ENCODE data around the gene SLC6A18. TPM values are rescaled to one million over a fixed set of nuclear protein-coding genes. Genes with fewer than 3 reads are reported as not detected.
"Not testable (repeated sequence)": the region's sequence is repeated elsewhere in the genome, so short reads cannot be mapped to it uniquely, and the experiment has no call there.

Gene SLC6A18
- total RNA-seq, 2 donors from 2014 or later, result 0.27 TPM; not detected in 1

GRCh38 chr5:1285883-1286291 lies 60.7 kb downstream of the SLC6A18 start:
- no peaks in the 10 kb centered on the region for H3K36me3 ChIP-seq
- H3K9me3 ChIP-seq, result no peaks in the 10 kb centered on the region
- no peak overlapping the region for H3K9ac ChIP-seq (ENCODE audit: low read depth in 2 of 2, low read length in 2 of 2)
- H3K4me1 ChIP-seq, result no peaks in the 10 kb centered on the region
- peak; percentile 15 for DNase-seq
- H3K27ac ChIP-seq, result no peak overlapping the region
- intact Hi-C loops (cut with DNase I), result no loop called here
- no peak overlapping the region for H3K4me3 ChIP-seq
- TF ChIP-seq CTCF (IDR thresholded peaks at IDR 0.05), result no peak
- no peaks in the 10 kb centered on the region for H3K27me3 ChIP-seq

- H3K9me3 ChIP-seq, result no peaks in the 10 kb centered on the region
- H3K27me3 ChIP-seq, result no peaks in the 10 kb centered on the region
- no peak overlapping the region for H3K27ac ChIP-seq
- H3K4me3 ChIP-seq, result no peak overlapping the region
- TF ChIP-seq CTCF (IDR thresholded peaks at IDR 0.05), result no peak
- H3K4me1 ChIP-seq, result no peaks in the 10 kb centered on the region
- DNase-seq, result no peak
- H3K9ac ChIP-seq (ENCODE audit: low read depth in 2 of 2, low read length in 2 of 2), result no peak overlapping the region
- intact Hi-C loops (cut with DNase I), result no loop called here
- H3K36me3 ChIP-seq, result no peaks in the 10 kb centered on the region
Observed at GRCh38 chr5:1288439-1289335, 63.5 kb downstream of the SLC6A18 start.

DNA sequence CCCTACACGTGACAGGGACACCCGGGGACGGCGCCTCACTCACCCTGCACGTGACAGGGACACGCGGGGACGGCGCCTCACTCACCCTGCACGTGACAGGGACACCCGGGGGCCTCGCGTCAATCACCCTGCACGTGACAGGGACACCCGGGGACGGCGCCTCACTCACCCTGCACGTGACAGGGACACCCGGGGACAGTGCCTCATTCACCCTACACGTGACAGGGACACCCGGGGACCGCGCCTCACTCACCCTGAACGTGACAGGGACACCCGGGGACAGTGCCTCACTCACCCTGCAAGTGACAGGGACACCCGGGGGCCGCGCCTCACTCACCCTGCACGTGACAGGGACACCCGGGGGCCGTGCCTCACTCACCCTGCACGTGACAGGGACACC lies 64.4 kb downstream of the SLC6A18 start:
- H3K27me3 ChIP-seq, result not testable (repeated sequence)

DNA sequence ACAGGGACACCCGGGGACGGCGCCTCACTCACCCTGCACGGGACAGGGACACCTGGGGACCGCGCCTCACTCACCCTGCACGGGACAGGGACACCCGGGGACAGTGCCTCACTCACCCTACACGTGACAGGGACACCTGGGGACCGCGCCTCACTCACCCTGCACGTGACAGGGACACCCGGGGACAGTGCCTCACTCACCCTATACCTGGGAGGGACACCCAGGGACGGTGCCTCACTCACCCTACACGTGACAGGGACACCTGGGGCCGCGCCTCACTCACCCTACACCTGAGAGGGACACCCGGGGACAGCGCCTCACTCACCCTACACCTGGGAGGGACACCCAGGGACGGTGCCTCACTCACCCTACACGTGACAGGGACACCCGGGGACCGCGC lies 65.8 kb downstream of the SLC6A18 start:
- not testable (repeated sequence) for H3K27me3 ChIP-seq
- DNase-seq, result peak; percentile 19

More for the DNA sequence above, 64.4 kb downstream of the SLC6A18 start:
- H3K9ac ChIP-seq (ENCODE audit: low read depth in 2 of 2, low read length in 2 of 2); H3K27ac ChIP-seq; intact Hi-C loops (cut with DNase I); H3K9me3 ChIP-seq; H3K4me1 ChIP-seq; H3K36me3 ChIP-seq; DNase-seq; H3K4me3 ChIP-seq: not testable (repeated sequence)

GRCh38 chr5:1291611-1292080 lies 66.5 kb downstream of the SLC6A18 start:
- Histone ChIP-seq H3K27me3 (peaks cover 9% of the 10 kb centered on the region), H3K4me1 (peaks cover 3% of the 10 kb centered on the region), H3K36me3 (no peaks in the 10 kb centered on the region), H3K4me3 (no peak overlapping the region), H3K9me3 (no peaks in the 10 kb centered on the region), H3K9ac (ENCODE audit: low read depth in 2 of 2, low read length in 2 of 2) (peak overlapping the region in 1 of 2 donors; percentile 58), H3K27ac (no peak overlapping the region)
- peak; percentile 64 for DNase-seq
- intact Hi-C loops (cut with DNase I), result no loop called here
- no peak for TF ChIP-seq CTCF (IDR thresholded peaks at IDR 0.05)

More for the DNA sequence above, 65.8 kb downstream of the SLC6A18 start:
- H3K4me1 ChIP-seq; H3K4me3 ChIP-seq; intact Hi-C loops (cut with DNase I); H3K36me3 ChIP-seq; H3K9ac ChIP-seq (ENCODE audit: low read depth in 2 of 2, low read length in 2 of 2); H3K27ac ChIP-seq; H3K9me3 ChIP-seq: not testable (repeated sequence)

DNA sequence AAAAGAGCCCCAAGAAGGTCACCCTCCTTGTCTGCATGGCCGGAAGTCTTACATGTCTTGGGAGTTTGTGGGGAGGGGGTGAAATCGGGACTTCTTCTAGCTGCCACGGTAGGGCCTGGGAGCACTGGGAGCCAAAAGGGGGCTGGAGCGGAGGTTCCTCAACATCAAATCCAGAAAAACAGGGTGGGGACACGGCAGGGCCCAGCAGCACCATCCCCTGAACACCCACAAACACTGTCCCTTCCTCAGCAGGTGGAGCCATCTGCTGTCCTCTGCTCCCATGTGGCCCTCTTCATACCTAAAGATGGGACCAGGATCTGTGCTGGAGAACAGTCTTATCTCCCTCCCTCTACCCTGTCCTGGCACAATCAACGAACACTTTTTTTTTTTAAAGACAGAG lies 67.0 kb downstream of the SLC6A18 start:
- H3K4me3 ChIP-seq, result no peak overlapping the region
- peak overlapping the region in 1 of 2 donors; percentile 58 for H3K9ac ChIP-seq (ENCODE audit: low read depth in 2 of 2, low read length in 2 of 2)
- no peak for TF ChIP-seq CTCF (IDR thresholded peaks at IDR 0.05)
- H3K4me1 ChIP-seq, result peaks cover 3% of the 10 kb centered on the region
- peaks cover 9% of the 10 kb centered on the region for H3K27me3 ChIP-seq
- intact Hi-C loops (cut with DNase I), result no loop called here
- H3K27ac ChIP-seq, result no peak overlapping the region
- H3K9me3 ChIP-seq, result no peaks in the 10 kb centered on the region
- peak; percentile 21 for DNase-seq
- no peaks in the 10 kb centered on the region for H3K36me3 ChIP-seq

All from colonic mucosa (tissue), 4 donors.